NT2/D1 (cell line): ENCODE data around the gene TMEM140.

Experiments used
- DNase-seq: peaks from one replicate; pipeline ENCODE4 v3.0.0-alpha.2; 2011; ENCODE audit warnings: low read depth, low spot score
- H3K27me3 ChIP-seq: 2 replicates; pipeline ENCODE4 v1.6.0; 2011; ENCODE audit warnings: mild to moderate bottlenecking; ENCODE audit not compliant: insufficient read length, insufficient read depth
- H3K36me3 ChIP-seq: 2 replicates; pipeline ENCODE4 v1.6.1; 2011; ENCODE audit warnings: mild to moderate bottlenecking, low read length, mixed read lengths; ENCODE audit not compliant: insufficient read depth, insufficient read length
- H3K4me1 ChIP-seq: 2 replicates; pipeline ENCODE4 v1.5.1; 2011; ENCODE audit not compliant: insufficient read depth, insufficient read length
- H3K4me3 ChIP-seq: 2 replicates; pipeline ENCODE4 v1.5.1; 2011; ENCODE audit warnings: low read depth; ENCODE audit not compliant: insufficient read length
- H3K9ac ChIP-seq: 2 replicates; pipeline ENCODE4 v1.6.0; 2011; ENCODE audit warnings: low read depth; ENCODE audit not compliant: insufficient read length
- H3K9me3 ChIP-seq: 2 replicates; pipeline ENCODE4 v1.5.1; 2011; ENCODE audit warnings: mild to moderate bottlenecking, low read length; ENCODE audit not compliant: insufficient read depth
- SUZ12 ChIP-seq: IDR thresholded peaks from 2 replicates; pipeline ENCODE4 v1.6.1; 2011; ENCODE audit not compliant: insufficient read length, insufficient read depth; ENCODE audit errors: extremely low read depth
- YY1 ChIP-seq: IDR thresholded peaks from 2 replicates; pipeline ENCODE4 v1.6.1; 2011; ENCODE audit not compliant: insufficient read length, insufficient read depth
- ZNF274 ChIP-seq: IDR thresholded peaks from 2 replicates; pipeline ENCODE4 v1.6.1; 2011; ENCODE audit warnings: mild to moderate bottlenecking, low read depth, low read length

The TMEM140 gene

GRCh38 chr7:135195156-135195555 lies 47.3 kb downstream of the TMEM140 start:
- Histone ChIP-seq H3K4me3 (no peak overlapping the region), H3K36me3 (peaks cover 36% of the 10 kb centered on the region), H3K27me3 (no peaks in the 10 kb centered on the region), H3K9ac (no peak overlapping the region), H3K4me1 (peaks cover 7% of the 10 kb centered on the region), H3K9me3 (no peaks in the 10 kb centered on the region)
- no peak for DNase-seq
- TF ChIP-seq ZNF274 (no peak), SUZ12 (no peak), YY1 (no peak)

- no peaks in the 10 kb centered on the region for H3K27me3 ChIP-seq
- TF ChIP-seq ZNF274 (no peak), SUZ12 (no peak), YY1 (no peak)
- H3K9me3 ChIP-seq: no peaks in the 10 kb centered on the region
- no peak overlapping the region for H3K4me3 ChIP-seq
- no peak overlapping the region for H3K9ac ChIP-seq
- DNase-seq: no peak
- peaks cover 38% of the 10 kb centered on the region for H3K36me3 ChIP-seq
- peaks cover 7% of the 10 kb centered on the region for H3K4me1 ChIP-seq
Measured at GRCh38 chr7:135195968-135196629, 48.2 kb downstream of the TMEM140 start.

- Histone ChIP-seq H3K27me3 (no peaks in the 10 kb centered on the region), H3K4me1 (peaks cover 7% of the 10 kb centered on the region), H3K9ac (no peak overlapping the region), H3K9me3 (no peaks in the 10 kb centered on the region), H3K36me3 (peaks cover 42% of the 10 kb centered on the region), H3K4me3 (no peak overlapping the region)
- TF ChIP-seq ZNF274 (no peak), SUZ12 (no peak), YY1 (no peak)
- no peak for DNase-seq
Measured at GRCh38 chr7:135197343-135197742, 49.5 kb downstream of the TMEM140 start.

GRCh38 chr7:135197906-135198655 lies 50.2 kb downstream of the TMEM140 start:
- no peak for DNase-seq
- Histone ChIP-seq H3K4me1 (peaks cover 7% of the 10 kb centered on the region), H3K36me3 (peaks cover 39% of the 10 kb centered on the region), H3K9me3 (no peaks in the 10 kb centered on the region), H3K9ac (no peak overlapping the region), H3K27me3 (no peaks in the 10 kb centered on the region), H3K4me3 (no peak overlapping the region)
- TF ChIP-seq SUZ12 (no peak), YY1 (no peak), ZNF274 (no peak)

GRCh38 chr7:135199439-135199838 lies 51.6 kb downstream of the TMEM140 start:
- Histone ChIP-seq H3K9ac (no peak overlapping the region), H3K4me1 (peaks cover 2% of the 10 kb centered on the region), H3K4me3 (no peak overlapping the region), H3K27me3 (no peaks in the 10 kb centered on the region), H3K36me3 (peaks cover 51% of the 10 kb centered on the region), H3K9me3 (no peaks in the 10 kb centered on the region)
- TF ChIP-seq ZNF274 (no peak), SUZ12 (no peak), YY1 (no peak)
- DNase-seq: no peak

- Histone ChIP-seq H3K27me3 (no peaks in the 10 kb centered on the region), H3K9ac (no peak overlapping the region), H3K4me1 (no peaks in the 10 kb centered on the region), H3K4me3 (no peak overlapping the region), H3K36me3 (peaks cover 58% of the 10 kb centered on the region), H3K9me3 (no peaks in the 10 kb centered on the region)
- TF ChIP-seq ZNF274 (no peak), YY1 (no peak), SUZ12 (no peak)
- DNase-seq: no peak
Measured at GRCh38 chr7:135200821-135201331, 53.0 kb downstream of the TMEM140 start.

GRCh38 chr7:135201350-135201749 lies 53.5 kb downstream of the TMEM140 start:
- H3K4me3 ChIP-seq: no peak overlapping the region
- no peak for DNase-seq

More at GRCh38 chr7:135201350-135201749, 53.5 kb downstream of the TMEM140 start:
- peaks cover 55% of the 10 kb centered on the region for H3K36me3 ChIP-seq
- no peaks in the 10 kb centered on the region for H3K4me1 ChIP-seq
- no peaks in the 10 kb centered on the region for H3K27me3 ChIP-seq
- H3K9ac ChIP-seq: no peak overlapping the region
- no peaks in the 10 kb centered on the region for H3K9me3 ChIP-seq
- no peak for TF ChIP-seq ZNF274
- no peak for TF ChIP-seq SUZ12
- TF ChIP-seq YY1: no peak
